Measurements from ENCODE around the gene ACAT2. TPM values are rescaled to one million over a fixed set of nuclear protein-coding genes. Genes with fewer than 3 reads are reported as not detected.
"Not testable (repeated sequence)": the region's sequence is repeated elsewhere in the genome, so short reads cannot be mapped to it uniquely, and the experiment has no call there.

ACAT2 gene
- total RNA-seq, 2 donors from 2014 or later = 10.2 to 22.6 TPM

GRCh38 chr6:159821122-159821521 lies 59.3 kb downstream of the ACAT2 start:
- TF ChIP-seq CTCF (IDR thresholded peaks at IDR 0.05) (no peak), POLR2A (IDR thresholded peaks at IDR 0.05) (no peak), POLR2AphosphoS5 (IDR thresholded peaks at IDR 0.05) (no peak)
- WGBS = 85% methylated on average over 11 of the region's 11 CpGs
- Histone ChIP-seq H3K4me1 (replicated peaks) (no peaks in the 10 kb centered on the region), H3K36me3 (no peaks in the 10 kb centered on the region), H3K27ac (no peak overlapping the region), H3K27me3 (replicated peaks; ENCODE audit: insufficient read depth) (no peaks in the 10 kb centered on the region), H3K9me3 (no peaks in the 10 kb centered on the region), H3K4me3 (no peak overlapping the region)
- no peak for DNase-seq (ENCODE audit: low spot score)
- intact Hi-C loops (cut with DNase I) = no loop called here

GRCh38 chr6:159821726-159822125 lies 59.9 kb downstream of the ACAT2 start:
- H3K36me3 ChIP-seq = no peaks in the 10 kb centered on the region
- H3K4me3 ChIP-seq = no peak overlapping the region
- no peak for DNase-seq (ENCODE audit: low spot score)
- H3K27ac ChIP-seq = no peak overlapping the region
- WGBS = 88% methylated on average over 10 of the region's 10 CpGs
- no peaks in the 10 kb centered on the region for H3K4me1 ChIP-seq (replicated peaks)
- TF ChIP-seq POLR2A (IDR thresholded peaks at IDR 0.05) (no peak), POLR2AphosphoS5 (IDR thresholded peaks at IDR 0.05) (no peak), CTCF (IDR thresholded peaks at IDR 0.05) (no peak)
- intact Hi-C loops (cut with DNase I) = no loop called here
- no peaks in the 10 kb centered on the region for H3K9me3 ChIP-seq
- no peaks in the 10 kb centered on the region for H3K27me3 ChIP-seq (replicated peaks; ENCODE audit: insufficient read depth)

GRCh38 chr6:159823953-159824352 lies 62.1 kb downstream of the ACAT2 start:
- TF ChIP-seq POLR2AphosphoS5 (IDR thresholded peaks at IDR 0.05) (no peak), CTCF (IDR thresholded peaks at IDR 0.05) (no peak), POLR2A (IDR thresholded peaks at IDR 0.05) (no peak)
- DNase-seq (ENCODE audit: low spot score) = no peak
- H3K4me3 ChIP-seq = no peak overlapping the region
- no peaks in the 10 kb centered on the region for H3K27me3 ChIP-seq (replicated peaks; ENCODE audit: insufficient read depth)
- intact Hi-C loops (cut with DNase I) = no loop called here
- H3K4me1 ChIP-seq (replicated peaks) = no peaks in the 10 kb centered on the region
- H3K27ac ChIP-seq = no peak overlapping the region
- H3K9me3 ChIP-seq = no peaks in the 10 kb centered on the region
- no peaks in the 10 kb centered on the region for H3K36me3 ChIP-seq
- WGBS = 96% methylated on average over 3 of the region's 3 CpGs

- H3K9me3 ChIP-seq; H3K4me1 ChIP-seq (replicated peaks); H3K27me3 ChIP-seq (replicated peaks; ENCODE audit: insufficient read depth); H3K27ac ChIP-seq; DNase-seq (ENCODE audit: low spot score); H3K4me3 ChIP-seq; H3K36me3 ChIP-seq; intact Hi-C loops (cut with DNase I): not testable (repeated sequence)
- 99% methylated on average over 9 of the region's 9 CpGs for WGBS
Observed at GRCh38 chr6:159824690-159825089, 62.8 kb downstream of the ACAT2 start.

GRCh38 chr6:159826004-159826403 lies 64.2 kb downstream of the ACAT2 start:
- Histone ChIP-seq H3K36me3 (no peaks in the 10 kb centered on the region), H3K27me3 (replicated peaks; ENCODE audit: insufficient read depth) (no peaks in the 10 kb centered on the region), H3K4me1 (replicated peaks) (no peaks in the 10 kb centered on the region), H3K9me3 (no peaks in the 10 kb centered on the region), H3K4me3 (no peak overlapping the region), H3K27ac (no peak overlapping the region)
- 94% methylated on average over 13 of the region's 13 CpGs for WGBS
- intact Hi-C loops (cut with DNase I) = no loop called here
- TF ChIP-seq POLR2AphosphoS5 (IDR thresholded peaks at IDR 0.05) (no peak), CTCF (IDR thresholded peaks at IDR 0.05) (no peak)
- DNase-seq (ENCODE audit: low spot score) = no peak
